ENCODE data around the gene MRS2. TPM values are rescaled to one million over a fixed set of nuclear protein-coding genes. Genes with fewer than 3 reads are reported as not detected.
"Not testable (repeated sequence)": the region's sequence is repeated elsewhere in the genome, so short reads cannot be mapped to it uniquely, and the experiment has no call there.

MRS2 gene
- total and polyA plus RNA-seq, 9 of the 15 experiments (the other 6 are each of a cell fraction or from before 2014, with no cell fraction given), result 14.6 to 57.9 (median 48.1) TPM

DNA sequence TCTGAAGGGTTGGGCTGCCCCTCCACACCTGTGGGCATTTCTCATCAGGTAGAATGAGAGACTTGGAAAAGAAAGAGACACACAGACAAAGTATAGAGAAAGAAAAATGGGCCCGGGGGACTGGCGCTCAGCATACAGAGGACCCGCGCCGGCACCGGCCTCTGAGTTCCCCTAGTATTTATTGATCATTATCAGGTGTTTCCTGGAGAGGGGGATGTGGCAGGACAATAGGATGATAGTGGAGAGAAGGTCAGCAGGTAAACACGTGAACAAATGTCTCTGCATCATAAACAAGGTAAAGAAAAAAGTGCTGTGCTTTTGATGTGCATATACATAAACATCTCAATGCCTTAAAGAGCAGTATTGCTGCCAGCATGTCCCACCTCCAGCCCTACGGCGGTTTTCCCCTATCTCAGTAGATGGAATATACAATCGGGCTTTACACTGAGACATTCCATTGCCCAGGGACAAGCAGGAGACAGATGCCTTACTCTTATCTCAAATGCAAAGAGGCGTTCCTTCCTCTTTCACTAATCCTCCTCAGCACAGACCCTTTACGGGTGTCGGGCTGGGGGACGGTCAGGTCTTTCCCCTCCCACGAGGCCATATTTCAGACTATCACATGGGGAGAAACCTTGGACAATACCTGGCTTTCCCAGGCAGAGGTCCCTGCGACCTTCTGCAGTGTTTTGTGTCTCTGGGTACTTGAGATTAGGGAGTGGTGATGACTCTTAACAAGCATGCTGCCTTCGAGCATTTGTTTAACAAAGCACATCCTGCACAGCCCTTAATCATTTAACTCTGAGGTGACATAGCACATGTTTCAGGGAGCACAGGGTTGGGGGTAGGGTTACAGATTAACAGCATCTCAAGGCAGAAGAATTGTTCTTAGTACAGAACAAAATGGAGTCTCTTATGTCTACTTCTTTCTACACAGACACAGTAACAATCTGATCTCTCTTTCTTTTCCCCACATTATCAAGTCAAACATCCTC lies 2.4 kb upstream of the MRS2 start (continued):
- TF ChIP-seq SMARCA4 (IDR thresholded peaks at IDR 0.05), result peak; percentile 67
- 0 out of 2 replicates have a peak, but pooled peaks have one; percentile 24 for TF ChIP-seq FOSL1 (tag; conservative IDR thresholded peaks at IDR 0.05)
- peak; percentile 60; the same call in 1 of the 2 replicates for TF ChIP-seq GATA2 (CRISPR knock-in tag; IDR thresholded peaks at IDR 0.05)
- 0 out of 4 replicates have a peak, but pooled peaks of 1 of the 2 experiments have one; percentile 3 for TF ChIP-seq RCOR1 (IDR thresholded peaks at IDR 0.05; ENCODE audit: borderline replicate concordance in 1 of 2, low read depth in 2 of 2, low read length in 2 of 2)
- peak; percentile 72 for TF ChIP-seq MEIS2 (IDR thresholded peaks at IDR 0.05; ENCODE audit: partially characterized antibody)
- TF ChIP-seq EP400 (IDR thresholded peaks at IDR 0.05), result 0 out of 2 replicates have a peak, but pooled peaks have one; percentile 48
- TF ChIP-seq HDAC2 (IDR thresholded peaks at IDR 0.05), result peak; percentile 84; the same call in 1 of the 2 replicates
- peak; percentile 82; the same call in 1 of the 2 replicates for TF ChIP-seq CTBP1 (IDR thresholded peaks at IDR 0.05; ENCODE audit: borderline replicate concordance)
- peak; percentile 36; the same call in 1 of the 2 replicates for TF ChIP-seq CC2D1A (IDR thresholded peaks at IDR 0.05)
- TF ChIP-seq ZNF311 (CRISPR knock-in tag; IDR thresholded peaks at IDR 0.05), result peak; percentile 88
- TF ChIP-seq, protein P1, sequence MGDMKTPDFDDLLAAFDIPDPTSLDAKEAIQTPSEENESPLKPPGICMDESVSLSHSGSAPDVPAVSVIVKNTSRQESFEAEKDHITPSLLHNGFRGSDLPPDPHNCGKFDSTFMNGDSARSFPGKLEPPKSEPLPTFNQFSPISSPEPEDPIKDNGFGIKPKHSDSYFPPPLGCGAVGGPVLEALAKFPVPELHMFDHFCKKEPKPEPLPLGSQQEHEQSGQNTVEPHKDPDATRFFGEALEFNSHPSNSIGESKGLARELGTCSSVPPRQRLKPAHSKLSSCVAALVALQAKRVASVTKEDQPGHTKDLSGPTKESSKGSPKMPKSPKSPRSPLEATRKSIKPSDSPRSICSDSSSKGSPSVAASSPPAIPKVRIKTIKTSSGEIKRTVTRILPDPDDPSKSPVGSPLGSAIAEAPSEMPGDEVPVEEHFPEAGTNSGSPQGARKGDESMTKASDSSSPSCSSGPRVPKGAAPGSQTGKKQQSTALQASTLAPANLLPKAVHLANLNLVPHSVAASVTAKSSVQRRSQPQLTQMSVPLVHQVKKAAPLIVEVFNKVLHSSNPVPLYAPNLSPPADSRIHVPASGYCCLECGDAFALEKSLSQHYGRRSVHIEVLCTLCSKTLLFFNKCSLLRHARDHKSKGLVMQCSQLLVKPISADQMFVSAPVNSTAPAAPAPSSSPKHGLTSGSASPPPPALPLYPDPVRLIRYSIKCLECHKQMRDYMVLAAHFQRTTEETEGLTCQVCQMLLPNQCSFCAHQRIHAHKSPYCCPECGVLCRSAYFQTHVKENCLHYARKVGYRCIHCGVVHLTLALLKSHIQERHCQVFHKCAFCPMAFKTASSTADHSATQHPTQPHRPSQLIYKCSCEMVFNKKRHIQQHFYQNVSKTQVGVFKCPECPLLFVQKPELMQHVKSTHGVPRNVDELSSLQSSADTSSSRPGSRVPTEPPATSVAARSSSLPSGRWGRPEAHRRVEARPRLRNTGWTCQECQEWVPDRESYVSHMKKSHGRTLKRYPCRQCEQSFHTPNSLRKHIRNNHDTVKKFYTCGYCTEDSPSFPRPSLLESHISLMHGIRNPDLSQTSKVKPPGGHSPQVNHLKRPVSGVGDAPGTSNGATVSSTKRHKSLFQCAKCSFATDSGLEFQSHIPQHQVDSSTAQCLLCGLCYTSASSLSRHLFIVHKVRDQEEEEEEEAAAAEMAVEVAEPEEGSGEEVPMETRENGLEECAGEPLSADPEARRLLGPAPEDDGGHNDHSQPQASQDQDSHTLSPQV (IDR thresholded peaks at IDR 0.05), result peak; percentile 97
- TF ChIP-seq ETV1 (tag; conservative IDR thresholded peaks at IDR 0.05; ENCODE audit: low read depth), result peak; percentile 60; the same call in 1 of the 2 replicates
- peak; percentile 15; the same call in 1 of the 2 replicates for TF ChIP-seq MAFG (tag; conservative IDR thresholded peaks at IDR 0.05)
- peak; percentile 82 for TF ChIP-seq DPF2 (IDR thresholded peaks at IDR 0.05)
- peak; percentile 6 for TF ChIP-seq DACH1 (IDR thresholded peaks at IDR 0.05; ENCODE audit: partially characterized antibody)
- TF ChIP-seq PTTG1 (tag; IDR thresholded peaks at IDR 0.05; ENCODE audit: low read depth), result 0 out of 2 replicates have a peak, but pooled peaks have one; percentile 31
- TF ChIP-seq, protein P2, sequence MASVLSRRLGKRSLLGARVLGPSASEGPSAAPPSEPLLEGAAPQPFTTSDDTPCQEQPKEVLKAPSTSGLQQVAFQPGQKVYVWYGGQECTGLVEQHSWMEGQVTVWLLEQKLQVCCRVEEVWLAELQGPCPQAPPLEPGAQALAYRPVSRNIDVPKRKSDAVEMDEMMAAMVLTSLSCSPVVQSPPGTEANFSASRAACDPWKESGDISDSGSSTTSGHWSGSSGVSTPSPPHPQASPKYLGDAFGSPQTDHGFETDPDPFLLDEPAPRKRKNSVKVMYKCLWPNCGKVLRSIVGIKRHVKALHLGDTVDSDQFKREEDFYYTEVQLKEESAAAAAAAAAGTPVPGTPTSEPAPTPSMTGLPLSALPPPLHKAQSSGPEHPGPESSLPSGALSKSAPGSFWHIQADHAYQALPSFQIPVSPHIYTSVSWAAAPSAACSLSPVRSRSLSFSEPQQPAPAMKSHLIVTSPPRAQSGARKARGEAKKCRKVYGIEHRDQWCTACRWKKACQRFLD (CRISPR knock-in tag; IDR thresholded peaks at IDR 0.05), result peak; percentile 78; the same call in 1 of the 2 replicates
- TF ChIP-seq, protein P3, sequence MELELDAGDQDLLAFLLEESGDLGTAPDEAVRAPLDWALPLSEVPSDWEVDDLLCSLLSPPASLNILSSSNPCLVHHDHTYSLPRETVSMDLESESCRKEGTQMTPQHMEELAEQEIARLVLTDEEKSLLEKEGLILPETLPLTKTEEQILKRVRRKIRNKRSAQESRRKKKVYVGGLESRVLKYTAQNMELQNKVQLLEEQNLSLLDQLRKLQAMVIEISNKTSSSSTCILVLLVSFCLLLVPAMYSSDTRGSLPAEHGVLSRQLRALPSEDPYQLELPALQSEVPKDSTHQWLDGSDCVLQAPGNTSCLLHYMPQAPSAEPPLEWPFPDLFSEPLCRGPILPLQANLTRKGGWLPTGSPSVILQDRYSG (tag; conservative IDR thresholded peaks at IDR 0.05; ENCODE audit: low read depth), result peak; percentile 89; the same call in 1 of the 2 replicates
- not testable (repeated sequence) for TF ChIP-seq NR2C1 (IDR thresholded peaks at IDR 0.05)
- TF ChIP-seq NR2C1 (tag; IDR thresholded peaks at IDR 0.05), result 0 out of 2 replicates have a peak, but pooled peaks have one; percentile 59
- peak; percentile 63 for TF ChIP-seq SMAD4 (CRISPR knock-in tag; conservative IDR thresholded peaks at IDR 0.05)

All from K562 (cell line).